ENCODE data around the gene MTHFD1. TPM values are rescaled to one million over a fixed set of nuclear protein-coding genes. Genes with fewer than 3 reads are reported as not detected.

MTHFD1 gene
- total and polyA plus RNA-seq, 9 of the 15 experiments (the other 6 are each of a cell fraction or from before 2014, with no cell fraction given) = 66.7 to 158 (median 90.9) TPM

- TF ChIP-seq CCNT2 (IDR thresholded peaks at IDR 0.05; ENCODE audit: borderline replicate concordance, extremely low read depth, insufficient read length, low read depth, low read length) = no peak
- TF ChIP-seq JUND (IDR thresholded peaks at IDR 0.05; ENCODE audit: borderline replicate concordance, low read depth, low read length) = no peak
- no peak for TF ChIP-seq JUND (tag; IDR thresholded peaks at IDR 0.05; ENCODE audit: borderline replicate concordance, low read depth, low read length)
- no peak for TF ChIP-seq ZNF449 (CRISPR knock-in tag; IDR thresholded peaks at IDR 0.05)
- no peak for TF ChIP-seq POU5F1 (IDR thresholded peaks at IDR 0.05; ENCODE audit: borderline replicate concordance, low read depth, low read length, partially characterized antibody)
- TF ChIP-seq E4F1 (CRISPR knock-in tag; IDR thresholded peaks at IDR 0.05; ENCODE audit: borderline replicate concordance) = no peak
- no peak for TF ChIP-seq ELK1 (CRISPR knock-in tag; IDR thresholded peaks at IDR 0.05)
- peak; percentile 91 to 94 for TF ChIP-seq MNT (conservative IDR thresholded peaks at IDR 0.05)
- peak; percentile 15; the same call in 1 of the 2 replicates for TF ChIP-seq TOE1 (IDR thresholded peaks at IDR 0.05; ENCODE audit: borderline replicate concordance)
- no peak for TF ChIP-seq TOE1 (CRISPR knock-in tag; IDR thresholded peaks at IDR 0.05; ENCODE audit: borderline replicate concordance, low read depth)
- TF ChIP-seq GMEB1 (CRISPR knock-in tag; IDR thresholded peaks at IDR 0.05) = no peak
- TF ChIP-seq E2F8 (IDR thresholded peaks at IDR 0.05; ENCODE audit: low read depth, partially characterized antibody) = peak; percentile 97
- no peak for TF ChIP-seq RBM39 (optimal IDR thresholded peaks at IDR 0.05; ENCODE audit: low read depth, low read length)
- TF ChIP-seq NR1H2 (CRISPR knock-in tag; IDR thresholded peaks at IDR 0.05) = no peak
Measured at GRCh38 chr14:64387782-64388532, at the start of gene MTHFD1 (continued).
